HL-60 (cell line): ENCODE results near the gene GPR141.

Experiments used
- DNase-seq, 2 experiments: peaks; one replicate each; pipeline ENCODE4 v3.0.0-alpha.2; 2010 to 2020; ENCODE audit warnings: low read depth in 1 of 2, low spot score in 1 of 2
- H3K27ac ChIP-seq: fragments of 250-450 bp; sonication (Bioruptor Pico); replicated peaks from 2 replicates; pipeline ENCODE4 v1.5.1; 2020; ENCODE audit warnings: mild to moderate bottlenecking, moderate library complexity
- H3K27me3 ChIP-seq: fragments of 250-450 bp; sonication (Bioruptor Pico); 2 replicates; pipeline ENCODE4 v1.5.1; 2021; ENCODE audit warnings: mild to moderate bottlenecking, moderate library complexity; ENCODE audit not compliant: insufficient read depth, poor library complexity, severe bottlenecking
- H3K4me3 ChIP-seq: replicated peaks from 2 replicates; pipeline ENCODE4 v1.5.1; 2011; ENCODE audit warnings: mild to moderate bottlenecking, control low read depth, low read length; ENCODE audit not compliant: insufficient read depth
- GABPA ChIP-seq: IDR thresholded peaks from 2 replicates; pipeline ENCODE4 v1.6.1; 2012; ENCODE audit warnings: low read depth
- POLR2AphosphoS5 ChIP-seq: IDR thresholded peaks from 2 replicates; pipeline ENCODE4 v1.6.1; 2012; ENCODE audit warnings: low read depth
- REST ChIP-seq: IDR thresholded peaks from 2 replicates; pipeline ENCODE4 v1.6.1; 2012; ENCODE audit warnings: low read depth; ENCODE audit not compliant: insufficient replicate concordance
- SPI1 ChIP-seq: IDR thresholded peaks from 2 replicates; pipeline ENCODE4 v1.6.1; 2012; ENCODE audit warnings: low read depth, mild to moderate bottlenecking, borderline replicate concordance
- TF ChIP-seq, protein P1 (sequence below): IDR thresholded peaks from one replicate; pipeline ENCODE4 v1.5.1; 2011; ENCODE audit warnings: low read length, control low read depth, inconsistent platforms; ENCODE audit not compliant: insufficient read depth

GPR141 gene

GRCh38 chr7:37735196-37735595 is 51.6 kb downstream of the GPR141 start:
- TF ChIP-seq REST (no peak), POLR2AphosphoS5 (no peak), GABPA (no peak), SPI1 (no peak)
- TF ChIP-seq, protein P1, sequence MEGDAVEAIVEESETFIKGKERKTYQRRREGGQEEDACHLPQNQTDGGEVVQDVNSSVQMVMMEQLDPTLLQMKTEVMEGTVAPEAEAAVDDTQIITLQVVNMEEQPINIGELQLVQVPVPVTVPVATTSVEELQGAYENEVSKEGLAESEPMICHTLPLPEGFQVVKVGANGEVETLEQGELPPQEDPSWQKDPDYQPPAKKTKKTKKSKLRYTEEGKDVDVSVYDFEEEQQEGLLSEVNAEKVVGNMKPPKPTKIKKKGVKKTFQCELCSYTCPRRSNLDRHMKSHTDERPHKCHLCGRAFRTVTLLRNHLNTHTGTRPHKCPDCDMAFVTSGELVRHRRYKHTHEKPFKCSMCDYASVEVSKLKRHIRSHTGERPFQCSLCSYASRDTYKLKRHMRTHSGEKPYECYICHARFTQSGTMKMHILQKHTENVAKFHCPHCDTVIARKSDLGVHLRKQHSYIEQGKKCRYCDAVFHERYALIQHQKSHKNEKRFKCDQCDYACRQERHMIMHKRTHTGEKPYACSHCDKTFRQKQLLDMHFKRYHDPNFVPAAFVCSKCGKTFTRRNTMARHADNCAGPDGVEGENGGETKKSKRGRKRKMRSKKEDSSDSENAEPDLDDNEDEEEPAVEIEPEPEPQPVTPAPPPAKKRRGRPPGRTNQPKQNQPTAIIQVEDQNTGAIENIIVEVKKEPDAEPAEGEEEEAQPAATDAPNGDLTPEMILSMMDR: no peak
- Histone ChIP-seq H3K4me3 (no peak overlapping the region), H3K27ac (no peak overlapping the region), H3K27me3 (no peaks in the 10 kb centered on the region)
- DNase-seq: no peak

- DNase-seq: no peak
- TF ChIP-seq, protein P1: no peak
- TF ChIP-seq POLR2AphosphoS5: no peak
- TF ChIP-seq REST: no peak
- TF ChIP-seq GABPA: no peak
- no peak for TF ChIP-seq SPI1
- no peak overlapping the region for H3K4me3 ChIP-seq
These were observed 54.8 kb downstream of the GPR141 start for GRCh38 chr7:37738321-37738720.

GRCh38 chr7:37740398-37740797 is 56.8 kb downstream of the GPR141 start:
- no peak for TF ChIP-seq REST
- TF ChIP-seq, protein P1: no peak
- no peak for TF ChIP-seq POLR2AphosphoS5
- TF ChIP-seq SPI1: no peak
- TF ChIP-seq GABPA: no peak
- no peak for DNase-seq
- H3K4me3 ChIP-seq: no peak overlapping the region

More at GRCh38 chr7:37738321-37738720, 54.8 kb downstream of the GPR141 start:
- Histone ChIP-seq H3K27ac (no peak overlapping the region), H3K27me3 (no peaks in the 10 kb centered on the region)

More at GRCh38 chr7:37740398-37740797, 56.8 kb downstream of the GPR141 start:
- H3K27me3 ChIP-seq: no peaks in the 10 kb centered on the region
- no peak overlapping the region for H3K27ac ChIP-seq
